WTC11 (cell line): ENCODE measurements around the gene ZSWIM4. TPM values are rescaled to one million over a fixed set of nuclear protein-coding genes. Genes with fewer than 3 reads are reported as not detected.
"Not testable (repeated sequence)": the region's sequence is repeated elsewhere in the genome, so short reads cannot be mapped to it uniquely, and the experiment has no call there.

Source experiments
- ATAC-seq: fragments of 200-7000 bp; cut with Tn5 transposase; 2 replicates; pipeline ENCODE4 v1.10.0; 2021; ENCODE audit warnings: mild to moderate bottlenecking, moderate library complexity
- CTCF ChIA-PET: fragments of 300-600 bp; sonication (Branson Sonifier 250); formaldehyde crosslinking; loops from one replicate; lab custom pipeline; 2021; ENCODE audit warnings: antibody characterized with exemption; lab: Charles Lee
- POLR2A ChIA-PET: fragments of 350-600 bp; sonication (Branson Sonifier 250); formaldehyde crosslinking; loops from one replicate; lab custom pipeline; 2021; ENCODE audit warnings: antibody characterized with exemption; lab: Charles Lee
- DNase-seq: peaks from one replicate; pipeline ENCODE4 v3.0.0; 2021; ENCODE audit warnings: low spot score
- H3K27ac Mint-ChIP-seq: 2 replicates; pipeline ENCODE4 v1.8.0; 2021; ENCODE audit warnings: mixed read lengths
- H3K27me3 Mint-ChIP-seq: 2 replicates; pipeline ENCODE4 v1.8.0; 2021; ENCODE audit warnings: low read depth, mild to moderate bottlenecking, moderate library complexity, mixed read lengths
- H3K36me3 Mint-ChIP-seq: 2 replicates; pipeline ENCODE4 v1.8.0; 2021; ENCODE audit warnings: mixed read lengths
- H3K4me1 Mint-ChIP-seq: 2 replicates; pipeline ENCODE4 v1.8.0; 2022; ENCODE audit warnings: mixed read lengths
- H3K4me3 Mint-ChIP-seq: 2 replicates; pipeline ENCODE4 v1.8.0; 2021; ENCODE audit warnings: mild to moderate bottlenecking, moderate library complexity, mixed read lengths
- H3K9me3 Mint-ChIP-seq: 2 replicates; pipeline ENCODE4 v1.8.0; 2021; ENCODE audit warnings: mixed read lengths
- AFF4 ChIP-seq: sonication (generic); formaldehyde crosslinking; IDR thresholded peaks from 2 replicates; pipeline ENCODE4 v1.8.1; 2023; ENCODE audit warnings: mild to moderate bottlenecking, missing genetic modification reagents, borderline replicate concordance
- CREM ChIP-seq: sonication (generic); formaldehyde crosslinking; IDR thresholded peaks from 2 replicates; pipeline ENCODE4 v1.8.1; 2022; ENCODE audit warnings: mild to moderate bottlenecking, missing genetic modification reagents, moderate library complexity
- E2F1 ChIP-seq: sonication (generic); formaldehyde crosslinking; IDR thresholded peaks from 2 replicates; pipeline ENCODE4 v1.8.0; 2022; ENCODE audit warnings: mild to moderate bottlenecking, missing genetic modification reagents
- E2F4 ChIP-seq: sonication (generic); formaldehyde crosslinking; IDR thresholded peaks from 2 replicates; pipeline ENCODE4 v1.8.1; 2022; ENCODE audit warnings: low read depth, mild to moderate bottlenecking, moderate library complexity, missing genetic modification reagents, borderline replicate concordance
- HMGA2 ChIP-seq: fragments of 250-450 bp; sonication (Bioruptor Pico); IDR thresholded peaks from 2 replicates; pipeline ENCODE4 v1.4.0; 2021; ENCODE audit warnings: mild to moderate bottlenecking, moderate library complexity
- JUN ChIP-seq: sonication (generic); formaldehyde crosslinking; IDR thresholded peaks from 2 replicates; pipeline ENCODE4 v1.8.0; 2023; ENCODE audit warnings: mild to moderate bottlenecking, missing genetic modification reagents
- MAX ChIP-seq: sonication (generic); formaldehyde crosslinking; IDR thresholded peaks from 2 replicates; pipeline ENCODE4 v1.8.0; 2022; ENCODE audit warnings: mild to moderate bottlenecking, missing genetic modification reagents
- MXD4 ChIP-seq: fragments of 250-450 bp; sonication (Bioruptor Pico); IDR thresholded peaks from 2 replicates; pipeline ENCODE4 v1.8.0; 2021; ENCODE audit warnings: mild to moderate bottlenecking, moderate library complexity, borderline replicate concordance
- NR1H2 ChIP-seq: sonication (generic); formaldehyde crosslinking; IDR thresholded peaks from 2 replicates; pipeline ENCODE4 v1.9.0; 2021; ENCODE audit warnings: mild to moderate bottlenecking, moderate library complexity, missing genetic modification reagents
- NR2C2 ChIP-seq: sonication (generic); formaldehyde crosslinking; IDR thresholded peaks from 2 replicates; pipeline ENCODE4 v1.8.0; 2022; ENCODE audit warnings: mild to moderate bottlenecking, missing genetic modification reagents
- PRDM15 ChIP-seq: sonication (generic); formaldehyde crosslinking; IDR thresholded peaks from 2 replicates; pipeline ENCODE4 v1.8.0; 2022; ENCODE audit warnings: missing genetic modification reagents
- RORB ChIP-seq: fragments of 250-450 bp; sonication (Bioruptor Pico); IDR thresholded peaks from 2 replicates; pipeline ENCODE4 v1.9.0; 2021; ENCODE audit warnings: mild to moderate bottlenecking
- SOX15 ChIP-seq: fragments of 250-450 bp; sonication (Bioruptor Pico); IDR thresholded peaks from 2 replicates; pipeline ENCODE4 v1.9.0; 2021; ENCODE audit warnings: mild to moderate bottlenecking
- TEAD1 ChIP-seq: sonication (generic); formaldehyde crosslinking; IDR thresholded peaks from 2 replicates; pipeline ENCODE4 v1.8.0; 2022; ENCODE audit warnings: mild to moderate bottlenecking, missing genetic modification reagents
- TP53 ChIP-seq: sonication (generic); formaldehyde crosslinking; IDR thresholded peaks from 2 replicates; pipeline ENCODE4 v1.8.1; 2023; ENCODE audit warnings: mild to moderate bottlenecking, missing genetic modification reagents
- USF2 ChIP-seq: sonication (generic); formaldehyde crosslinking; IDR thresholded peaks from 2 replicates; pipeline ENCODE4 v1.8.1; 2023; ENCODE audit warnings: mild to moderate bottlenecking, missing genetic modification reagents, moderate library complexity
- ZNF121 ChIP-seq: sonication (generic); formaldehyde crosslinking; IDR thresholded peaks from 2 replicates; pipeline ENCODE4 v1.8.0; 2023; ENCODE audit warnings: missing genetic modification reagents
- ZNF423 ChIP-seq: fragments of 250-450 bp; sonication (Bioruptor Pico); IDR thresholded peaks from 2 replicates; pipeline ENCODE4 v2.1.2; 2022; ENCODE audit warnings: mild to moderate bottlenecking, moderate library complexity
- total RNA-seq: library from RNA; stranded (reverse); gene quantifications from 3 replicates; pipeline ENCODE4 v1.2.3, GENCODE V29; 2021

Gene ZSWIM4
- total RNA-seq, 1 experiment from 2014 or later = 33.4 TPM

- POLR2A ChIA-PET = no interaction called here
- H3K9me3 Mint-ChIP-seq = no peaks in the 10 kb centered on the region
- H3K27ac Mint-ChIP-seq = no peak overlapping the region
- H3K4me1 Mint-ChIP-seq = peaks cover 20% of the 10 kb centered on the region
- H3K36me3 Mint-ChIP-seq = peaks cover 26% of the 10 kb centered on the region
- ATAC-seq = no peak
- no peaks in the 10 kb centered on the region for H3K27me3 Mint-ChIP-seq
- CTCF ChIA-PET = no interaction called here
- TF ChIP-seq NR1H2 (CRISPR knock-in tag) (no peak), MAX (CRISPR knock-in tag) (no peak), ZNF423 (CRISPR knock-in tag) (no peak), HMGA2 (CRISPR knock-in tag) (no peak), NR2C2 (CRISPR knock-in tag) (no peak), TP53 (CRISPR knock-in tag) (no peak), MXD4 (CRISPR knock-in tag) (no peak)
- no peak for DNase-seq
- H3K4me3 Mint-ChIP-seq = no peak overlapping the region
These were observed 16.8 kb upstream of the ZSWIM4 start for GRCh38 chr19:13778398-13778797.

- peaks cover 23% of the 10 kb centered on the region for H3K4me1 Mint-ChIP-seq
- DNase-seq = no peak
- H3K9me3 Mint-ChIP-seq = no peaks in the 10 kb centered on the region
- H3K27me3 Mint-ChIP-seq = no peaks in the 10 kb centered on the region
- CTCF ChIA-PET = no interaction called here
- peaks cover 26% of the 10 kb centered on the region for H3K36me3 Mint-ChIP-seq
- no peak for ATAC-seq
- POLR2A ChIA-PET = interaction anchor here (0.5 kb wide), 1 partner anchor 49 kb away, joined by 3 read pairs; no protein-coding TSS in a partner anchor
- no peak overlapping the region for H3K4me3 Mint-ChIP-seq
- H3K27ac Mint-ChIP-seq = no peak overlapping the region
- TF ChIP-seq RORB (CRISPR knock-in tag) (no peak), E2F4 (CRISPR knock-in tag) (no peak), SOX15 (CRISPR knock-in tag) (no peak), AFF4 (no peak), ZNF121 (CRISPR knock-in tag) (peak; percentile 99), TP53 (CRISPR knock-in tag) (no peak)
These were observed 16.4 kb upstream of the ZSWIM4 start for GRCh38 chr19:13778847-13779246.

- H3K27me3 Mint-ChIP-seq, H3K4me3 Mint-ChIP-seq, H3K27ac Mint-ChIP-seq, DNase-seq, ATAC-seq, H3K9me3 Mint-ChIP-seq, CTCF ChIA-PET: not testable (repeated sequence)
- POLR2A ChIA-PET = interaction anchor here (0.5 kb wide), 2 partner anchors 235 to 605 kb away, joined by 3 to 5 read pairs; no protein-coding TSS in a partner anchor
- peaks cover 22% of the 10 kb centered on the region for H3K4me1 Mint-ChIP-seq
- peaks cover 26% of the 10 kb centered on the region for H3K36me3 Mint-ChIP-seq
These were observed 15.4 kb upstream of the ZSWIM4 start for GRCh38 chr19:13779794-13780193.

- Mint-ChIP-seq H3K4me1 (peaks cover 15% of the 10 kb centered on the region), H3K9me3 (no peaks in the 10 kb centered on the region), H3K27ac (no peak overlapping the region), H3K27me3 (no peaks in the 10 kb centered on the region), H3K4me3 (no peak overlapping the region), H3K36me3 (peaks cover 23% of the 10 kb centered on the region)
- CTCF ChIA-PET = interaction anchor here (0.7 to 2.4 kb wide), 11 partner anchors 14 to 291 kb away, joined by 3 to 27 read pairs (median 4); partner anchors contain the start of genes MISP3, MRI1 and ZSWIM4
- peak; percentile 90 for ATAC-seq
- POLR2A ChIA-PET = interaction anchor here (1.0 to 1.5 kb wide), 2 partner anchors 36 to 66 kb away, joined by 3 to 4 read pairs; no protein-coding TSS in a partner anchor
- peak; percentile 77 for DNase-seq
- TF ChIP-seq TEAD1 (CRISPR knock-in tag) (no peak), NR2C2 (CRISPR knock-in tag) (no peak), PRDM15 (CRISPR knock-in tag) (no peak), JUN (no peak), E2F1 (CRISPR knock-in tag) (no peak), USF2 (no peak), CREM (CRISPR knock-in tag) (no peak)
These were observed 13.7 kb upstream of the ZSWIM4 start for GRCh38 chr19:13781547-13781946.
